Right lobe of liver (tissue), 6 donors: ENCODE data around the gene ALK. TPM values are rescaled to one million over a fixed set of nuclear protein-coding genes. Genes with fewer than 3 reads are reported as not detected.

Experiments used
- ATAC-seq, 4 donors: fragments of 200-7000 bp; cut with Tn5 transposase; one replicate each; pipeline ENCODE4 v1.9.1; 2020; ENCODE audit warnings: mild to moderate bottlenecking in 4 of 4, moderate library complexity in 4 of 4
- DNase-seq, 3 donors: peaks; one replicate each; pipeline ENCODE4 v3.0.0-alpha.2; 2020
- H3K27ac ChIP-seq, 3 donors: fragments of 200-600 bp; one replicate each; pipeline ENCODE4 v1.8.0; 2022
- H3K27me3 ChIP-seq, 2 donors: fragments of 200-600 bp; one replicate each; pipeline ENCODE4 v1.8.0; 2022
- H3K36me3 ChIP-seq, 4 donors: fragments of 200-600 bp; sonication (generic) in 1 of 4; one replicate each; pipeline versions ENCODE4 v1.5.1 to v1.8.0; 2017 to 2022; ENCODE audit warnings: control low read depth in 1 of 4
- H3K4me1 ChIP-seq, 4 donors: fragments of 200-600 bp; sonication (generic) in 1 of 4; one replicate each; pipeline versions ENCODE4 v1.5.1 to v1.8.0; 2017 to 2022; ENCODE audit warnings: control low read depth in 1 of 4
- H3K4me3 ChIP-seq, 3 donors: fragments of 200-600 bp; one replicate each; pipeline ENCODE4 v1.8.0; 2022
- H3K9me3 ChIP-seq, 4 donors: fragments of 200-600 bp; sonication (generic) in 1 of 4; one replicate each; pipeline versions ENCODE4 v1.5.1 to v1.8.0; 2017 to 2022; ENCODE audit warnings: control low read depth in 1 of 4
- POLR2A ChIP-seq: fragments of 450-650 bp; IDR thresholded peaks from one replicate; pipeline ENCODE4 v1.6.1; 2017; ENCODE audit warnings: antibody characterized with exemption, mild to moderate bottlenecking
- WGBS: methylation state at CpG from one replicate; pipeline ENCODE4 v1.1.6; 2018; ENCODE audit warnings: low coverage, low lambda C conversion rate; ENCODE audit not compliant: insufficient coverage; ENCODE audit errors: missing lambda C conversion rate; 5-methylcytosine and 5-hydroxymethylcytosine counted together
- intact Hi-C, 2 donors: fragments of 100-400 bp; cut with DNase I; formaldehyde crosslinking; loops; one replicate each; pipeline versions ENCODE4 v1.11.2 to v1.14.1; 2022
- total RNA-seq, 6 experiments: library from RNA; depleted of rRNA in 2 of 6; stranded (reverse); fragments of >200 nt in 2 of 6; fragmentation: NEBNext Ultra II Directional in 3 of 6; extraction: Animal tissue kit (Norgen Biotek cat#: 25700) in 3 of 6; gene quantifications; one replicate each; pipeline versions ENCODE4 v1.1.0 to v1.2.4, GENCODE V29; 2016 to 2023
- TF ChIP-seq, protein P1 (sequence below), 4 donors: fragments of 200-600 bp in 3 of 4; fragments of 450-650 bp in 1 of 4; IDR thresholded peaks; one replicate each; pipeline versions ENCODE4 v1.5.1 to v1.8.0; 2016 to 2022; ENCODE audit warnings: antibody characterized with exemption in 4 of 4, mild to moderate bottlenecking in 2 of 4
- donor health status: DM: no; HTN: yes; CAD: no.
- donor health status: DM: no; HTN: no; CAD: no.
- donor health status: DM: no; HTN: no; CAD: no.
- donor health status: DM: no; HTN: yes; CAD: no.
- donor health status: DM: no; HTN: yes; CAD: no.

ALK gene
- total RNA-seq, 6 experiments from 2014 or later, result 0.04 to 0.06 TPM; not detected in 4

- 0% methylated on average over 1 of the region's 4 CpGs for WGBS
- DNase-seq, result no peak
Measured at GRCh38 chr2:29733965-29734364, 187.4 kb downstream of the ALK start.

DNA sequence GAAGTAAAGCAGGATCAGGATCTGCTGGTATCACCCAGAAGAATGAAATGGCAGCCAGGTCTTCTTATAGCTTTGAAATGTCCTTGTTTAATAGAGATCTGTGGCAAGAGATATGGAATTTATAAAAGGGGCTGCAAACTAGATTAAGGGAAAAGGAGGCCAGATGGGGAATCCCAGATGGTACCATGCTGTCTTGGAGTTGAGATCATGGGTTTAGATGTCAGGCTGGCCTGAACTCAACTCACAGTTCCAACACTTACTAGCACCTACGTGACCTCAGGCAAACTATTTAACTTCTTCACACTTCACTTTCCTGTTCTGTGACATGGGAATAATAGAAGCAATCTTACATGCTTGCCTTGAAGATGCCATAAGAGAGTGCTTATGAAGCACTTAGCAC, 188.2 kb downstream of the ALK start:
- Histone ChIP-seq H3K36me3 (no peaks in the 10 kb centered on the region), H3K4me3 (no peak overlapping the region), H3K4me1 (no peaks in the 10 kb centered on the region), H3K27me3 (no peaks in the 10 kb centered on the region), H3K9me3 (no peaks in the 10 kb centered on the region), H3K27ac (no peak overlapping the region)
- ATAC-seq (no peak), DNase-seq (no peak)
- TF ChIP-seq, protein P1, sequence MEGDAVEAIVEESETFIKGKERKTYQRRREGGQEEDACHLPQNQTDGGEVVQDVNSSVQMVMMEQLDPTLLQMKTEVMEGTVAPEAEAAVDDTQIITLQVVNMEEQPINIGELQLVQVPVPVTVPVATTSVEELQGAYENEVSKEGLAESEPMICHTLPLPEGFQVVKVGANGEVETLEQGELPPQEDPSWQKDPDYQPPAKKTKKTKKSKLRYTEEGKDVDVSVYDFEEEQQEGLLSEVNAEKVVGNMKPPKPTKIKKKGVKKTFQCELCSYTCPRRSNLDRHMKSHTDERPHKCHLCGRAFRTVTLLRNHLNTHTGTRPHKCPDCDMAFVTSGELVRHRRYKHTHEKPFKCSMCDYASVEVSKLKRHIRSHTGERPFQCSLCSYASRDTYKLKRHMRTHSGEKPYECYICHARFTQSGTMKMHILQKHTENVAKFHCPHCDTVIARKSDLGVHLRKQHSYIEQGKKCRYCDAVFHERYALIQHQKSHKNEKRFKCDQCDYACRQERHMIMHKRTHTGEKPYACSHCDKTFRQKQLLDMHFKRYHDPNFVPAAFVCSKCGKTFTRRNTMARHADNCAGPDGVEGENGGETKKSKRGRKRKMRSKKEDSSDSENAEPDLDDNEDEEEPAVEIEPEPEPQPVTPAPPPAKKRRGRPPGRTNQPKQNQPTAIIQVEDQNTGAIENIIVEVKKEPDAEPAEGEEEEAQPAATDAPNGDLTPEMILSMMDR (IDR thresholded peaks at IDR 0.05), result no peak
- no peak for TF ChIP-seq POLR2A
- intact Hi-C loops, result no loop called here
- WGBS, result no CpG with 5 or more reads among the region's 1 CpG

More at GRCh38 chr2:29733965-29734364, 187.4 kb downstream of the ALK start:
- no peak for ATAC-seq
- H3K27ac ChIP-seq, result no peak overlapping the region
- TF ChIP-seq POLR2A, result no peak
- TF ChIP-seq, protein P1 (IDR thresholded peaks at IDR 0.05), result no peak
- H3K36me3 ChIP-seq, result no peaks in the 10 kb centered on the region
- no peaks in the 10 kb centered on the region for H3K9me3 ChIP-seq
- no peak overlapping the region for H3K4me3 ChIP-seq
- intact Hi-C loops, result no loop called here
- no peaks in the 10 kb centered on the region for H3K4me1 ChIP-seq
- H3K27me3 ChIP-seq, result no peaks in the 10 kb centered on the region

DNA sequence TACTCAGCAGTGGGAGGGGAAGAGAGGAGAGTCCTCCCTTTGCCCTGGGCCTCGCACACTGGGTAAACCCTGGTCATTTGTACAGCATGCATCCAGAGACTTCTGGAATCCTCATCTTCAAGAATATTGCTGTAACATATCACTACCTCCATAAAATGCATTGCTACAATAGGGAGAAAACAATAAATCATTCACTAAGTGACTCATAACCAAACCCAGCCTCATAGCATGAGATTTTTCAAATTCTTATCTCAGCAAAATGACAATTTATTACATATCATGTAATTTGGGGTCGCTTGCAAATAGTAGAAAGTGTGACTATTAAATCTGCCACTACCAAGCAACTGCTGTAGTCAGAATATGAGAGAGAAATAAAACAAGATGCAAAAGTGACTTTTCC, 189.4 kb downstream of the ALK start:
- no peak for DNase-seq
- Histone ChIP-seq H3K4me3 (no peak overlapping the region), H3K9me3 (no peaks in the 10 kb centered on the region), H3K4me1 (no peaks in the 10 kb centered on the region), H3K27ac (no peak overlapping the region), H3K27me3 (no peaks in the 10 kb centered on the region), H3K36me3 (no peaks in the 10 kb centered on the region)
- 68% methylated on average over 2 of the region's 2 CpGs for WGBS
- intact Hi-C loops, result no loop called here
- ATAC-seq, result no peak
- no peak for TF ChIP-seq POLR2A
- TF ChIP-seq, protein P1 (IDR thresholded peaks at IDR 0.05), result no peak

DNA sequence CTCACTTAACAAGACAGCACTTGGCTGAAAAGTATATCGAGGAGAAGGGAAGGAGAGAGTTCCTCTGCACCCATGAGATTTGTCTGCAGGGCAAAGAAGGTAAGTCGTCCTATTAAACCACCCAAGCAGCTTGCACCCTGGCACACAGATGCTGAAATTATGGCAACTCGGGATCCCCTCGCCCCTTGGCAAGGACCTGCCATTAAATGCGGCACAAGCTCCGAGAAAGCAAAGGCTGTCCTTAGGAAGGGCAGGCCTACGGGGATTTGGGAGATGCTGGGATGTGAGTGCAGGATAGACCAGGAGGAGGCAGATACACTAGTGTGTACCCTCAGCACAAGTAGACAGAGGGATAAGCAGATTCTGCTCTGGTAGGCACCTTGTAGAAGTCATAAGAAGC, 191.5 kb downstream of the ALK start:
- TF ChIP-seq, protein P1 (IDR thresholded peaks at IDR 0.05), result no peak
- no peak for TF ChIP-seq POLR2A

GRCh38 chr2:29729401-29729800, 192.0 kb downstream of the ALK start:
- ATAC-seq, result no peak
- DNase-seq, result no peak
- intact Hi-C loops, result no loop called here
- Histone ChIP-seq H3K4me1 (no peaks in the 10 kb centered on the region), H3K27ac (no peak overlapping the region), H3K9me3 (no peaks in the 10 kb centered on the region), H3K4me3 (no peak overlapping the region), H3K27me3 (no peaks in the 10 kb centered on the region), H3K36me3 (no peaks in the 10 kb centered on the region)
- no peak for TF ChIP-seq POLR2A
- TF ChIP-seq, protein P1 (IDR thresholded peaks at IDR 0.05), result no peak
- WGBS, result 25% methylated on average over 3 of the region's 7 CpGs

More for the DNA sequence above, 191.5 kb downstream of the ALK start:
- Histone ChIP-seq H3K9me3 (no peaks in the 10 kb centered on the region), H3K27me3 (no peaks in the 10 kb centered on the region), H3K4me3 (no peak overlapping the region), H3K36me3 (no peaks in the 10 kb centered on the region), H3K27ac (no peak overlapping the region), H3K4me1 (no peaks in the 10 kb centered on the region)
- intact Hi-C loops, result no loop called here
- DNase-seq (no peak), ATAC-seq (no peak)
- WGBS, result 49% methylated on average over 3 of the region's 7 CpGs
